Endothelial cell of umbilical vein (primary cell): Measurements from ENCODE around the gene TRMT1. TPM values are rescaled to one million over a fixed set of nuclear protein-coding genes. Genes with fewer than 3 reads are reported as not detected.

Experiments
- BruUV-seq: library from RNA; stranded (reverse); fragments of 400-500 nt; replicated peaks from 2 replicates; lab custom pipeline; 2021; lab: Mats Ljungman, UMichigan
- CTCF ChIA-PET: fragments of 300-600, 350-600 bp; sonication (Branson Sonifier 250); formaldehyde crosslinking; loops from one replicate; lab custom pipeline; 2021; ENCODE audit warnings: antibody characterized with exemption, inconsistent platforms; lab: Charles Lee
- POLR2A ChIA-PET: fragments of 300-600, 350-600 bp; sonication (Branson Sonifier 250); formaldehyde crosslinking; loops from one replicate; lab custom pipeline; 2021; ENCODE audit warnings: antibody characterized with exemption, inconsistent platforms; lab: Charles Lee
- DNase-seq: peaks from one replicate; pipeline ENCODE4 v3.0.0-alpha.2; 2011; ENCODE audit warnings: low read depth, low spot score
- FAIRE-seq: peaks from 2 replicates; lab custom pipeline; 2011; peaks lifted over from hg19 to GRCh38; lab: Jason Lieb, UNC
- H2AFZ ChIP-seq: 2 replicates; pipeline ENCODE4 v1.6.0; 2012; ENCODE audit warnings: low read depth, low read length, control low read depth, inconsistent platforms
- H3K27ac ChIP-seq: 2 replicates; pipeline ENCODE4 v1.5.1; 2011; ENCODE audit warnings: low read depth, mild to moderate bottlenecking, control low read depth, low read length, moderate library complexity; ENCODE audit not compliant: insufficient read depth
- H3K27me3 ChIP-seq, 2 experiments: 2 replicates each; pipeline versions ENCODE4 v1.6.0 to v1.6.1; 2011; ENCODE audit warnings: low read length in 2 of 2, mixed read lengths in 1 of 2; ENCODE audit not compliant: control insufficient read depth in 2 of 2, insufficient read depth in 2 of 2
- H3K36me3 ChIP-seq, 2 experiments: 2 replicates in 1 of 2; 3 replicates in 1 of 2; pipeline ENCODE4 v1.5.1; 2011; ENCODE audit warnings: low read length in 2 of 2, mild to moderate bottlenecking in 1 of 2, moderate library complexity in 1 of 2; ENCODE audit not compliant: control insufficient read depth in 2 of 2, insufficient read depth in 2 of 2; ENCODE audit errors: extremely low read depth in 1 of 2
- H3K4me1 ChIP-seq: 3 replicates; pipeline ENCODE4 v1.5.1; 2011; ENCODE audit warnings: mild to moderate bottlenecking, low read length; ENCODE audit not compliant: control insufficient read depth, insufficient read depth; ENCODE audit errors: extremely low read depth
- H3K4me2 ChIP-seq: 2 replicates; pipeline ENCODE4 v1.6.1; 2011; ENCODE audit warnings: low read length, control low read depth, mixed read lengths; ENCODE audit not compliant: insufficient read depth
- H3K4me3 ChIP-seq, 3 experiments: fragments of 200-600 bp in 1 of 3; sonication (generic), shearing (Covaris generic) in 1 of 3; replicated peaks in 1 of 3; 2 replicates each; pipeline ENCODE4 v1.5.1; 2011 to 2016; ENCODE audit warnings: control low read depth in 3 of 3, low read length in 3 of 3, mild to moderate bottlenecking in 2 of 3, inconsistent platforms in 1 of 3, low read depth in 1 of 3, moderate library complexity in 1 of 3; ENCODE audit not compliant: insufficient read depth in 1 of 3
- H3K79me2 ChIP-seq: 2 replicates; pipeline ENCODE4 v1.6.0; 2012; ENCODE audit warnings: low read length, inconsistent platforms; ENCODE audit not compliant: control insufficient read depth, insufficient read depth
- H3K9ac ChIP-seq: replicated peaks from 2 replicates; pipeline ENCODE3; 2011; ENCODE audit warnings: low read length, control low read depth; ENCODE audit not compliant: insufficient read depth; ENCODE audit errors: extremely low read depth
- H3K9me1 ChIP-seq: replicated peaks from 3 replicates; pipeline ENCODE4 v1.6.0; 2011; ENCODE audit warnings: mild to moderate bottlenecking, low read length; ENCODE audit not compliant: control insufficient read depth, insufficient read depth; ENCODE audit errors: extremely low read depth
- H3K9me3 ChIP-seq: replicated peaks from 2 replicates; pipeline ENCODE4 v1.5.1; 2012; ENCODE audit warnings: low read length, inconsistent platforms; ENCODE audit not compliant: control insufficient read depth, insufficient read depth
- H4K20me1 ChIP-seq: replicated peaks from 2 replicates; pipeline ENCODE3; 2011; ENCODE audit warnings: mild to moderate bottlenecking, low read length; ENCODE audit not compliant: control insufficient read depth, insufficient read depth; ENCODE audit errors: extremely low read depth
- JUN ChIP-seq: IDR thresholded peaks from 2 replicates; pipeline ENCODE4 v1.6.1; 2011; ENCODE audit warnings: borderline replicate concordance, low read depth; ENCODE audit not compliant: insufficient read length, insufficient read depth
- dilution Hi-C: fragments of 300-500 bp; cut with MboI; formaldehyde crosslinking; loops from one replicate; pipeline ENCODE4 v1.15.0; 2019; ENCODE audit warnings: low sequenced_read_pairs; ENCODE audit not compliant: extremely low pct_ligation_motif_present
- intact Hi-C: fragments of 100-400 bp; cut with micrococcal nuclease; formaldehyde crosslinking; loops from one replicate; pipeline ENCODE4 v1.10.0; 2022
- polyA plus RNA-seq, 4 experiments: library from polyadenylated mRNA; depleted of rRNA in 3 of 4; stranded (reverse) in 3 of 4; unstranded in 1 of 4; fragments of >200 nt; gene quantifications; 2 replicates each; pipeline versions ENCODE4 v1.2.1 to v1.2.3, GENCODE V29; 2011 to 2012; ENCODE audit warnings: missing spikeins in 1 of 4
- total RNA-seq: library from RNA; stranded (reverse); gene quantifications from 2 replicates; pipeline ENCODE4 v1.2.3, GENCODE V29; 2021
- TF ChIP-seq, protein P1 (sequence below), 2 donors: IDR thresholded peaks; 1 replicate in 1 of 2; 2 replicates in 1 of 2; pipeline ENCODE4 v1.5.1; 2011; ENCODE audit warnings: low read length in 2 of 2, mild to moderate bottlenecking in 2 of 2, moderate library complexity in 2 of 2, control low read depth in 1 of 2, inconsistent platforms in 1 of 2, low read depth in 1 of 2; ENCODE audit not compliant: insufficient read depth in 1 of 2; ENCODE audit errors: extremely low read depth in 1 of 2

TRMT1 gene
- total and polyA plus RNA-seq, 2 donors (not counting 3 experiments of a cell fraction or from before 2014, with no cell fraction given) = 46.3 to 53.0 TPM

DNA sequence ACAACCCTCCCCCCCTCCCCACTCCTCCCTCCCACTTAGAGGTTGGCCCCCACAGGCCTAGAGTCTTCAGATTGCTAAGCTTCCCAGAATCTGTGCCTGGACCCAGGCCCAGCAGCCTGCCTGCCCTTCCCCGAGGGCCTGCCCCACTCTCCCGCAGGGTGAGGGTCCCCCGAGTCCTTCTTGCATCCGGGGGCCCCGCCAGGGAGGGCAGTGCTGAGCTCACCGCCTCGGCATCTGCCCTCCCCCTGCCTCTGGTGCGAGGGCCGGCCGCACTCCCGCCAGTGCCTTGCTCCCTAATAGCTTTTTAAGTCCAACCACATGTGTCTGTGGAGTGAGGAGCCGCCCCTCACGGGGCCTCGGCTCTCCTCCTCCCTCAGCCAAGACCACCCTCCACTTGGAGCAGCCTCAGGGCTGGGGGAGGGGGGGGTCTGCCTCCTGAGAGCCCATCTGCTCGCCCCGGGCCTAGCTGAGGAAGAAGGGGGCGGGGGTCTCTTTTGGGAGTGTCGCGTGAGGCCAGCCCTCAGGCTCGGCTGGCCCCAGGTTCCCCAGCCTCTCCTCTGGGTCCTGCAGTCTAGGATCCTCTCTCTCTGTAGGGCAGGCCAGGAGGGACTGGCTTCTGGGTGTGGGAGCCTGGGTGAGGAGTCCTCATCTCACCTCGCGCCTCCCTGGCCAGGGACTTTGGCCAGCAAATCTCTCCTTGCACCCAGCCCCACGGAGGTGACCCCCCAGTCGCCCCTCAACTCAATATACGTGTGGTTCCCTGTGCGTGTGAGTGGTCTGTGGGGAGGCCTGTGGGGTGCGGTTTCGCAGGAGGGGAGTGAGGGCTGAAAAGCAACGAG lies 61.1 kb downstream of the TRMT1 start:
- Histone ChIP-seq H2AFZ (peak overlapping the region; percentile 14), H3K27ac (peak overlapping the region; percentile 61), H3K36me3 (no peaks in the 10 kb centered on the region), H3K9me3 (no peaks in the 10 kb centered on the region), H4K20me1 (no peaks in the 10 kb centered on the region), H3K9ac (peak overlapping the region; percentile 33), H3K4me2 (no peak overlapping the region), H3K4me3 (no peak overlapping the region), H3K27me3 (no peaks in the 10 kb centered on the region), H3K79me2 (no peaks in the 10 kb centered on the region), H3K9me1 (no peaks in the 10 kb centered on the region), H3K4me1 (peaks cover 65% of the 10 kb centered on the region)
- dilution Hi-C loops (no loop called here), intact Hi-C loops (no loop called here)
- CTCF ChIA-PET = interaction anchor here (0.7 to 15.7 kb wide), 13 partner anchors 13 to 534 kb away, joined by 3 to 463 read pairs (median 4); no protein-coding TSS in a partner anchor
- POLR2A ChIA-PET = interaction anchor here (0.7 to 0.9 kb wide), 2 partner anchors 39 to 78 kb away, joined by 3 read pairs; no protein-coding TSS in a partner anchor
- BruUV-seq = no TSS peak
- DNase-seq (peak; percentile 56), FAIRE-seq (peak; percentile 28)
- TF ChIP-seq, protein P1, sequence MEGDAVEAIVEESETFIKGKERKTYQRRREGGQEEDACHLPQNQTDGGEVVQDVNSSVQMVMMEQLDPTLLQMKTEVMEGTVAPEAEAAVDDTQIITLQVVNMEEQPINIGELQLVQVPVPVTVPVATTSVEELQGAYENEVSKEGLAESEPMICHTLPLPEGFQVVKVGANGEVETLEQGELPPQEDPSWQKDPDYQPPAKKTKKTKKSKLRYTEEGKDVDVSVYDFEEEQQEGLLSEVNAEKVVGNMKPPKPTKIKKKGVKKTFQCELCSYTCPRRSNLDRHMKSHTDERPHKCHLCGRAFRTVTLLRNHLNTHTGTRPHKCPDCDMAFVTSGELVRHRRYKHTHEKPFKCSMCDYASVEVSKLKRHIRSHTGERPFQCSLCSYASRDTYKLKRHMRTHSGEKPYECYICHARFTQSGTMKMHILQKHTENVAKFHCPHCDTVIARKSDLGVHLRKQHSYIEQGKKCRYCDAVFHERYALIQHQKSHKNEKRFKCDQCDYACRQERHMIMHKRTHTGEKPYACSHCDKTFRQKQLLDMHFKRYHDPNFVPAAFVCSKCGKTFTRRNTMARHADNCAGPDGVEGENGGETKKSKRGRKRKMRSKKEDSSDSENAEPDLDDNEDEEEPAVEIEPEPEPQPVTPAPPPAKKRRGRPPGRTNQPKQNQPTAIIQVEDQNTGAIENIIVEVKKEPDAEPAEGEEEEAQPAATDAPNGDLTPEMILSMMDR (IDR thresholded peaks at IDR 0.05; ENCODE audit: extremely low read depth in 1 of 2, insufficient read depth in 1 of 2, low read depth in 1 of 2, low read length in 2 of 2) = peak in 1 of 2 donors; percentile 16
- no peak for TF ChIP-seq JUN

Other genes with a start within 250 kb of the TRMT1 start
- gene DNASE2, start 235.3 kb downstream of the TRMT1 start, total RNA-seq = 31.3 and 34.8 TPM in 2 replicates
- 51.9 and 60.6 TPM in 2 replicates for gene DNASE2, start 235.3 kb downstream of the TRMT1 start, polyA plus RNA-seq
- gene KLF1, start 229.5 kb downstream of the TRMT1 start, total RNA-seq = not detected in 2 replicates
- not detected in 2 replicates for gene KLF1, start 229.5 kb downstream of the TRMT1 start, polyA plus RNA-seq
- gene GCDH, start 225.6 kb downstream of the TRMT1 start, total RNA-seq = 27.1 and 27.3 TPM in 2 replicates
- gene GCDH, start 225.6 kb downstream of the TRMT1 start, polyA plus RNA-seq = 35.8 and 39.8 TPM in 2 replicates
- gene SYCE2, start 197.4 kb downstream of the TRMT1 start, total RNA-seq = 0.27 TPM in 1 of 2 replicates, not detected in the other
- gene SYCE2, start 197.4 kb downstream of the TRMT1 start, polyA plus RNA-seq = 0.16 and 0.25 TPM in 2 replicates
- 71.4 and 77.4 TPM in 2 replicates for gene FARSA, start 183.0 kb downstream of the TRMT1 start, total RNA-seq
- gene FARSA, start 183.0 kb downstream of the TRMT1 start, polyA plus RNA-seq = 51.8 and 55.3 TPM in 2 replicates
- gene CALR, start 178.1 kb downstream of the TRMT1 start, total RNA-seq = 1,614 and 1,636 TPM in 2 replicates
- gene CALR, start 178.1 kb downstream of the TRMT1 start, polyA plus RNA-seq = 1,135 and 1,206 TPM in 2 replicates
- 96.7 and 102 TPM in 2 replicates for gene RAD23A, start 170.9 kb downstream of the TRMT1 start, total RNA-seq
- 66.9 and 71.2 TPM in 2 replicates for gene RAD23A, start 170.9 kb downstream of the TRMT1 start, polyA plus RNA-seq
- gene GADD45GIP1, start 159.5 kb downstream of the TRMT1 start, total RNA-seq = 32.8 and 36.5 TPM in 2 replicates
- 38.3 and 46.3 TPM in 2 replicates for gene GADD45GIP1, start 159.5 kb downstream of the TRMT1 start, polyA plus RNA-seq
- 0.20 and 0.28 TPM in 2 replicates for gene DAND5, start 147.2 kb downstream of the TRMT1 start, total RNA-seq
- 0.06 TPM in 2 replicates for gene DAND5, start 147.2 kb downstream of the TRMT1 start, polyA plus RNA-seq
- gene NFIX, start 121.3 kb downstream of the TRMT1 start, total RNA-seq = 18.7 and 37.7 TPM in 2 replicates
- 8.7 and 9.8 TPM in 2 replicates for gene NFIX, start 121.3 kb downstream of the TRMT1 start, polyA plus RNA-seq
- gene LYL1, start 13.9 kb downstream of the TRMT1 start, total RNA-seq = 74.4 and 91.5 TPM in 2 replicates
- 87.3 and 141 TPM in 2 replicates for gene LYL1, start 13.9 kb downstream of the TRMT1 start, polyA plus RNA-seq
- gene NACC1, start 1.5 kb upstream of the TRMT1 start, total RNA-seq = 95.4 and 97.6 TPM in 2 replicates
- gene NACC1, start 1.5 kb upstream of the TRMT1 start, polyA plus RNA-seq = 120 and 198 TPM in 2 replicates
- 63.1 and 67.9 TPM in 2 replicates for gene STX10, start 33.6 kb upstream of the TRMT1 start, total RNA-seq
- gene STX10, start 33.6 kb upstream of the TRMT1 start, polyA plus RNA-seq = 89.6 and 91.6 TPM in 2 replicates
- 81.6 and 97.0 TPM in 2 replicates for gene IER2, start 33.7 kb upstream of the TRMT1 start, total RNA-seq
- gene IER2, start 33.7 kb upstream of the TRMT1 start, polyA plus RNA-seq = 55.2 and 60.6 TPM in 2 replicates